ENCODE data around the gene XPO6. TPM values are rescaled to one million over a fixed set of nuclear protein-coding genes. Genes with fewer than 3 reads are reported as not detected.

The XPO6 gene
- polyA plus RNA-seq, 1 experiment, result 207 TPM

GRCh38 chr16:28062847-28063521, 148.8 kb downstream of the XPO6 start:
- no peak for DNase-seq (ENCODE audit: low read depth, low spot score)
- H3K9me3 ChIP-seq (ENCODE audit: control insufficient read depth, insufficient read depth, low read length), result no peaks in the 10 kb centered on the region; the same call in 1 of the 2 replicates
- H3K27me3 ChIP-seq (ENCODE audit: control insufficient read depth, insufficient read depth, low read length), result peaks cover 63% of the 10 kb centered on the region
- TF ChIP-seq CTCF (IDR thresholded peaks at IDR 0.05; ENCODE audit: low read depth, low read length), result no peak
- H3K27ac ChIP-seq (ENCODE audit: low read depth, low read length), result no peak overlapping the region
- ChIA-PET POLR2A (no interaction called here), CTCF (no interaction called here)
- no peak overlapping the region for H3K4me3 ChIP-seq (ENCODE audit: low read depth, low read length)

GRCh38 chr16:28062261-28062846, 149.4 kb downstream of the XPO6 start:
- TF ChIP-seq CTCF (IDR thresholded peaks at IDR 0.05; ENCODE audit: low read depth, low read length), result no peak
- ChIA-PET CTCF (interaction anchor here (0.7 kb wide), 1 partner anchor 8 kb away, joined by 3 read pairs; no protein-coding TSS in a partner anchor), POLR2A (no interaction called here)
- no peak for DNase-seq (ENCODE audit: low read depth, low spot score)
- H3K27me3 ChIP-seq (ENCODE audit: control insufficient read depth, insufficient read depth, low read length), result peaks cover 70% of the 10 kb centered on the region
- H3K27ac ChIP-seq (ENCODE audit: low read depth, low read length), result no peak overlapping the region
- no peaks in the 10 kb centered on the region; the same call in 1 of the 2 replicates for H3K9me3 ChIP-seq (ENCODE audit: control insufficient read depth, insufficient read depth, low read length)
- no peak overlapping the region for H3K4me3 ChIP-seq (ENCODE audit: low read depth, low read length)

- POLR2A ChIA-PET, result interaction anchor here (0.6 kb wide), 1 partner anchor 464 kb away, joined by 9 read pairs; no protein-coding TSS in a partner anchor
- no peak overlapping the region for H3K27ac ChIP-seq (ENCODE audit: low read depth, low read length)
- no peaks in the 10 kb centered on the region; the same call in 1 of the 2 replicates for H3K9me3 ChIP-seq (ENCODE audit: control insufficient read depth, insufficient read depth, low read length)
- CTCF ChIA-PET, result interaction anchor here (0.7 kb wide), 1 partner anchor 9 kb away, joined by 3 read pairs; no protein-coding TSS in a partner anchor
- no peak overlapping the region for H3K4me3 ChIP-seq (ENCODE audit: low read depth, low read length)
- H3K27me3 ChIP-seq (ENCODE audit: control insufficient read depth, insufficient read depth, low read length), result peaks cover 72% of the 10 kb centered on the region
- no peak for TF ChIP-seq CTCF (IDR thresholded peaks at IDR 0.05; ENCODE audit: low read depth, low read length)
- DNase-seq (ENCODE audit: low read depth, low spot score), result no peak
Observed at GRCh38 chr16:28061352-28062101, 150.2 kb downstream of the XPO6 start.

- H3K27me3 ChIP-seq (ENCODE audit: control insufficient read depth, insufficient read depth, low read length), result peaks cover 60% of the 10 kb centered on the region
- no peak overlapping the region for H3K27ac ChIP-seq (ENCODE audit: low read depth, low read length)
- DNase-seq (ENCODE audit: low read depth, low spot score), result no peak
- CTCF ChIA-PET, result no interaction called here
- TF ChIP-seq CTCF (IDR thresholded peaks at IDR 0.05; ENCODE audit: low read depth, low read length), result no peak
- H3K9me3 ChIP-seq (ENCODE audit: control insufficient read depth, insufficient read depth, low read length), result no peaks in the 10 kb centered on the region; the same call in 1 of the 2 replicates
- POLR2A ChIA-PET, result no interaction called here
- no peak overlapping the region for H3K4me3 ChIP-seq (ENCODE audit: low read depth, low read length)
Observed at GRCh38 chr16:28059841-28060575, 151.8 kb downstream of the XPO6 start.
